Testis (tissue), 3 donors: ENCODE measurements around the gene ASCL3. TPM values are rescaled to one million over a fixed set of nuclear protein-coding genes. Genes with fewer than 3 reads are reported as not detected.

ENCODE experiments used
- DNase-seq: peaks from one replicate; pipeline ENCODE4 v3.0.0-alpha.2; 2019
- H3K27ac ChIP-seq, 2 donors: fragments of 200-600 bp; sonication (generic); one replicate each; pipeline ENCODE4 v1.5.1; 2019
- H3K27me3 ChIP-seq: fragments of 200-600 bp; sonication (generic); one replicate; pipeline ENCODE4 v1.5.1; 2019
- H3K36me3 ChIP-seq: fragments of 200-600 bp; sonication (generic); one replicate; pipeline ENCODE4 v1.5.1; 2017; ENCODE audit warnings: low read depth; ENCODE audit errors: missing control alignments
- H3K4me1 ChIP-seq: fragments of 200-600 bp; sonication (generic); one replicate; pipeline ENCODE4 v1.5.1; 2019
- H3K4me3 ChIP-seq, 2 donors: fragments of 200-600 bp; sonication (generic); one replicate each; pipeline ENCODE4 v1.5.1; 2017 to 2019
- H3K9me3 ChIP-seq: fragments of 200-600 bp; sonication (generic); one replicate; pipeline ENCODE4 v1.5.1; 2017
- POLR2A ChIP-seq: fragments of 450-650 bp; IDR thresholded peaks from one replicate; pipeline ENCODE4 v1.6.1; 2017; ENCODE audit warnings: antibody characterized with exemption, mild to moderate bottlenecking, moderate library complexity
- WGBS, 2 donors: methylation state at CpG; one replicate each; pipeline ENCODE4 v1.1.5; 2018; 5-methylcytosine and 5-hydroxymethylcytosine counted together
- intact Hi-C: fragments of 100-400 bp; cut with DNase I; formaldehyde crosslinking; loops from one replicate; pipeline ENCODE4 v1.15.1; 2023; ENCODE audit warnings: low total_unique reads
- polyA plus RNA-seq: library from polyadenylated mRNA; stranded (reverse); fragments of 350-450 nt; fragmentation: Illumina TruSeq; extraction: RNeasy Lipid Tissue Mini Kit (QIAGEN cat#74804); gene quantifications from one replicate; pipeline ENCODE4 v1.2.3, GENCODE V29; 2014; ENCODE audit warnings: low read depth, low replicate concordance; ENCODE audit not compliant: insufficient read depth
- total RNA-seq, 2 donors: library from RNA; depleted of rRNA; stranded (reverse); fragments of >200 nt; gene quantifications; one replicate each; pipeline ENCODE4 v1.2.3, GENCODE V29; 2016
- TF ChIP-seq, protein P1 (sequence below), 3 experiments: fragments of 450-650 bp in 2 of 3; fragments of 200-600 bp in 1 of 3; sonication (generic) in 1 of 3; IDR thresholded peaks; one replicate each; pipeline ENCODE4 v1.5.1; 2016 to 2019; ENCODE audit warnings: antibody characterized with exemption in 3 of 3, mild to moderate bottlenecking in 2 of 3, moderate library complexity in 1 of 3

ASCL3 gene
- total and polyA plus RNA-seq, 3 donors from 2014 or later, result not detected

DNA sequence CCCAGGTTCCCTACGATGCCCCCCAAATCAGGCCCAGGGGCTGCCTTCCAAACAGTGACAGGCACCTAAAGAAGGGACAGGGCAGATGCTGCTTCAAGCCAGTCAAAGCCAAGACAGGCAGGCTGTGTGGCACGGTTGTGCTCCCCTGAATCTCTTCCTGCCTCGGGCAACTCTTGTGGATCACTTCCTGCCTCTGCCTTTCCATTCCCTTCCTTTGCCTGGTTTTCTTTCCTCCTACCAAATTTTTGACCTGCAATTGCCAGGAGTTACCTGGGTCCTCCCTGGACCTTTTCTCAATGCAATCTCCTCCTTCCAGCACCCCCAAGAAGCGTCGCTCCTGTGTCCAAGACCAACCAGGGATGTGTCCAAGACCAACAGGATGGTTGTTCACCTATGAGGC, 15.6 kb downstream of the ASCL3 start:
- no peak for DNase-seq
- intact Hi-C loops, result no loop called here
- Histone ChIP-seq H3K4me1 (no peaks in the 10 kb centered on the region), H3K36me3 (no peaks in the 10 kb centered on the region), H3K27ac (no peak overlapping the region), H3K4me3 (no peak overlapping the region), H3K27me3 (no peaks in the 10 kb centered on the region), H3K9me3 (no peaks in the 10 kb centered on the region)
- 87% methylated on average over 5 of the region's 5 CpGs for WGBS, 2 donors
- TF ChIP-seq, protein P1, sequence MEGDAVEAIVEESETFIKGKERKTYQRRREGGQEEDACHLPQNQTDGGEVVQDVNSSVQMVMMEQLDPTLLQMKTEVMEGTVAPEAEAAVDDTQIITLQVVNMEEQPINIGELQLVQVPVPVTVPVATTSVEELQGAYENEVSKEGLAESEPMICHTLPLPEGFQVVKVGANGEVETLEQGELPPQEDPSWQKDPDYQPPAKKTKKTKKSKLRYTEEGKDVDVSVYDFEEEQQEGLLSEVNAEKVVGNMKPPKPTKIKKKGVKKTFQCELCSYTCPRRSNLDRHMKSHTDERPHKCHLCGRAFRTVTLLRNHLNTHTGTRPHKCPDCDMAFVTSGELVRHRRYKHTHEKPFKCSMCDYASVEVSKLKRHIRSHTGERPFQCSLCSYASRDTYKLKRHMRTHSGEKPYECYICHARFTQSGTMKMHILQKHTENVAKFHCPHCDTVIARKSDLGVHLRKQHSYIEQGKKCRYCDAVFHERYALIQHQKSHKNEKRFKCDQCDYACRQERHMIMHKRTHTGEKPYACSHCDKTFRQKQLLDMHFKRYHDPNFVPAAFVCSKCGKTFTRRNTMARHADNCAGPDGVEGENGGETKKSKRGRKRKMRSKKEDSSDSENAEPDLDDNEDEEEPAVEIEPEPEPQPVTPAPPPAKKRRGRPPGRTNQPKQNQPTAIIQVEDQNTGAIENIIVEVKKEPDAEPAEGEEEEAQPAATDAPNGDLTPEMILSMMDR (IDR thresholded peaks at IDR 0.05), result no peak
- TF ChIP-seq POLR2A, result no peak

DNA sequence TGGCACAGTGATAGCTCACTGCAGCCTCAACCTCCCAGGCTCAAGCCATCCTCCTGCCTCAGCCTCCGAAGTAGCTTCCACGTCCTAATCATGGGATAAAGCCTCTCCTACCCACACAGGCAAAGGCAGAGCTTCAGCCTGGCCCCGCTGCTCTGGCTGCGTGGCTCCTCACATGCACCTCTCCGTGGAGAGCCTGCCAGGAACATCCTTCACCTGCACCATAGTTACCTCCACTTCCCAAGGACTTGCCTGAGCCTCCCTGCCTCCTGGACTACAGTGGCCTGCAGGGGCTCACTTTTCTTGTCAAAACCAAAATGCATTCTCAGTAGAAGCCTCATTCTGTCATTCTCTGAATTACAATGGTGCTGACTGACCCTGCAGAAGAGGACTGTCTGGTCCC, 16.6 kb downstream of the ASCL3 start:
- 78 to 94% methylated on average over 5 of the region's 5 CpGs for WGBS, 2 donors

DNA sequence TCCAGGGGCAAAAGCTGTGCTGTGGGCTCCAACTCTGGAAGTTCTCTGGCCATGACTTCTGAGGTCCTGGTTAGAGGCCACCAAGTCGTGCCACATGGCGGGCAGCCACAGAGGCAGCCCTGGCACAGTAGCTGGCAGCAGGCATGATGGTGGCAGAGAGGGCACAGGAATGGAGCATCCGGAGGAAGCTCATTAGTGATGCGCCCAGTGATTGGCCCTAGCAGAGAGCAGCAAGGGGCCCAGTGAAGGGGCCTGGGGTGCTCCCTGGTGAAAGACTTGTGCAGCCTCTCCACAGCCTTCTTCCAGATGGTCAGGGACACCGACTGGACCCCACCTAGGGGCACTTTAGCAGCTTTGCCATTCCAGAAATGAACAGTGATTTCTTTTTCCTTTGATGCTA, 17.1 kb downstream of the ASCL3 start:
- Histone ChIP-seq H3K9me3 (no peaks in the 10 kb centered on the region), H3K27me3 (no peaks in the 10 kb centered on the region), H3K36me3 (no peaks in the 10 kb centered on the region), H3K4me1 (no peaks in the 10 kb centered on the region), H3K27ac (no peak overlapping the region), H3K4me3 (no peak overlapping the region)
- WGBS, 2 donors, result 85 to 94% methylated on average over 5 of the region's 5 CpGs
- intact Hi-C loops, result no loop called here
- TF ChIP-seq POLR2A, result no peak
- TF ChIP-seq, protein P1 (IDR thresholded peaks at IDR 0.05), result no peak
- DNase-seq, result no peak

More for the DNA sequence above, 16.6 kb downstream of the ASCL3 start:
- no peaks in the 10 kb centered on the region for H3K36me3 ChIP-seq
- no peaks in the 10 kb centered on the region for H3K27me3 ChIP-seq
- H3K9me3 ChIP-seq, result no peaks in the 10 kb centered on the region
- intact Hi-C loops, result no loop called here
- no peaks in the 10 kb centered on the region for H3K4me1 ChIP-seq
- DNase-seq, result no peak
- no peak overlapping the region for H3K27ac ChIP-seq
- TF ChIP-seq, protein P1 (IDR thresholded peaks at IDR 0.05), result no peak
- H3K4me3 ChIP-seq, result no peak overlapping the region

DNA sequence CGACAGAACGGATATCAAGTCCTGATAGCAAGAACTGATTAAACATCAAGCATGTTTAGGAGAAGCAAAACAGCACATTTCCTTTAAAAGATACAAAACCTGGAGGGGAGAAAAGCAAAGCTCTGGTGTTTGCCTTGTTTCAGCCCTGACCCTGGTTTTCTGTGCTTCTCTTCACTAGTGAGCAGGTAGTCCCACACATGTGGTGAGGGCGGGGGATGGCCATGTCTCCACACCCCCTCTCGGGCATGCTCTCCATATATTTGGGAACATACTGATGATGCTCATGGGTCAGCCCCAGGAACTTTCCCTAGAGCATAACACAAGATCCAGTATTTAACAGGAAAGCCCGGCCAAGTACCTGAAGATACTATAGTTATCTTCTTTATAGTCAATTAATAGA, 20.1 kb downstream of the ASCL3 start:
- no peaks in the 10 kb centered on the region for H3K9me3 ChIP-seq
- no peaks in the 10 kb centered on the region for H3K4me1 ChIP-seq
- intact Hi-C loops, result no loop called here
- WGBS, 2 donors, result 82 to 84% methylated on average over 5 of the region's 5 CpGs
- no peaks in the 10 kb centered on the region for H3K27me3 ChIP-seq
- no peaks in the 10 kb centered on the region for H3K36me3 ChIP-seq
- DNase-seq, result no peak
- H3K4me3 ChIP-seq, result no peak overlapping the region
- TF ChIP-seq, protein P1 (IDR thresholded peaks at IDR 0.05), result no peak
- TF ChIP-seq POLR2A, result no peak
- H3K27ac ChIP-seq, result no peak overlapping the region

DNA sequence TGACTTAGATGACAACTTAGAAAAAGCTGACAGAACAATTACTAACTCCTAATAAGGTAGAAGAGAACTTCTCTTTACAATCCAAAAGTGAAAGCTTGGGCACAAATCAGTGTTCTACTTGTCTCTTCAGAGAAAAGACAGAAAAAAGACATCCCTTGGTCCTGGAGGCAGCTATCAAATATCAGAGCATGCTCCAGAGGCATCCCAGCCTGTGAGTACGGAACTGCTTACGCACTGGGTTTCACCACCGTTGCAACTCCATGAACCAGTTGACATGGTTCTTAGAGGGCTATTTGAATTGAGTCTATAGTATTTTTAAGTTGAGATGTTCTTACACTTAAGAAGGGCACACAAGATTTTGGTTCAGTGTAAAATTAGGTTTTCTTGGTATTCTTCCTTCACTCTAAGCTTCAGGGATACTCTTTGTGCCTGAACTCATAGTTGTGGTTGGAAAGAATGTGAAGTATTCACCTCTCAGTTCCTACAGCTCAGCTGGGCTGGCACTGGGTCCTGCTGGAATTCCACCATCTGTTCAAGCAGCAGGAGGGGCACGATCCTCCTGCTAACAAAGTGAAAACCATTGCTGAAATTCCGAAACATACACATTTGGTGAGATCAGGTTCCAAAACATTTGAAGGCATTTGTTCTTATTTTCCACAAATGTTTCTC, 25.5 kb downstream of the ASCL3 start:
- intact Hi-C loops, result no loop called here

More for the DNA sequence above, 25.5 kb downstream of the ASCL3 start:
- WGBS, 2 donors, result 47 to 52% methylated on average over 5 of the region's 5 CpGs
- H3K27me3 ChIP-seq, result no peaks in the 10 kb centered on the region
- TF ChIP-seq POLR2A, result no peak
- TF ChIP-seq, protein P1 (IDR thresholded peaks at IDR 0.05), result no peak
- H3K36me3 ChIP-seq, result no peaks in the 10 kb centered on the region
- peak overlapping the region; percentile 60 to 71 for H3K27ac ChIP-seq
- H3K4me1 ChIP-seq, result peaks cover 30% of the 10 kb centered on the region
- no peak overlapping the region for H3K4me3 ChIP-seq
- peak; percentile 44 for DNase-seq
- H3K9me3 ChIP-seq, result no peaks in the 10 kb centered on the region
